ENCODE measurements around the gene SNRK.

DNA sequence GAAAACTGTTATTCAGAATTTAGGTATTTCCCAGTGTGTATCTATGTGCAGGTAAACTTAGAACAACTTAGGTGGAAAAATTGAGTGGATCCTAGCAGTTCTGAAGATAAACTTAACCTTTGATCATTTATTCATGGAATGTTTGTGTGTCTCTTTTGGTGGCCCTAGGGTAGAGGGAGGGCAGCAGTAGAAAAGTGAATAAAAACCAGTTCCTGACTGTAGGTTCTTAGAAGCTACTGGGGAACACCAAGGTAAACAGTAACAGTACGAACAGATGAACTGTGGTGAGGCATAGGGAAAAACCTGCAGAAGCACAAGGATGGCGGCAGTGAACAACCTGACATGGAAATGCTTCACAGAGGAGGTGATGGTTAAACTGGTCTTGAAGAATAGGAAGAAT is 2.5 kb downstream of the SNRK start:
- TF ChIP-seq, protein P1, sequence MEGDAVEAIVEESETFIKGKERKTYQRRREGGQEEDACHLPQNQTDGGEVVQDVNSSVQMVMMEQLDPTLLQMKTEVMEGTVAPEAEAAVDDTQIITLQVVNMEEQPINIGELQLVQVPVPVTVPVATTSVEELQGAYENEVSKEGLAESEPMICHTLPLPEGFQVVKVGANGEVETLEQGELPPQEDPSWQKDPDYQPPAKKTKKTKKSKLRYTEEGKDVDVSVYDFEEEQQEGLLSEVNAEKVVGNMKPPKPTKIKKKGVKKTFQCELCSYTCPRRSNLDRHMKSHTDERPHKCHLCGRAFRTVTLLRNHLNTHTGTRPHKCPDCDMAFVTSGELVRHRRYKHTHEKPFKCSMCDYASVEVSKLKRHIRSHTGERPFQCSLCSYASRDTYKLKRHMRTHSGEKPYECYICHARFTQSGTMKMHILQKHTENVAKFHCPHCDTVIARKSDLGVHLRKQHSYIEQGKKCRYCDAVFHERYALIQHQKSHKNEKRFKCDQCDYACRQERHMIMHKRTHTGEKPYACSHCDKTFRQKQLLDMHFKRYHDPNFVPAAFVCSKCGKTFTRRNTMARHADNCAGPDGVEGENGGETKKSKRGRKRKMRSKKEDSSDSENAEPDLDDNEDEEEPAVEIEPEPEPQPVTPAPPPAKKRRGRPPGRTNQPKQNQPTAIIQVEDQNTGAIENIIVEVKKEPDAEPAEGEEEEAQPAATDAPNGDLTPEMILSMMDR (IDR thresholded peaks at IDR 0.05): no peak
- TF ChIP-seq ZFX (IDR thresholded peaks at IDR 0.05; ENCODE audit: borderline replicate concordance): no peak
